ENCODE data around the gene STARD9.
"Not testable (repeated sequence)": the region's sequence is repeated elsewhere in the genome, so short reads cannot be mapped to it uniquely, and the experiment has no call there.

STARD9 gene

DNA sequence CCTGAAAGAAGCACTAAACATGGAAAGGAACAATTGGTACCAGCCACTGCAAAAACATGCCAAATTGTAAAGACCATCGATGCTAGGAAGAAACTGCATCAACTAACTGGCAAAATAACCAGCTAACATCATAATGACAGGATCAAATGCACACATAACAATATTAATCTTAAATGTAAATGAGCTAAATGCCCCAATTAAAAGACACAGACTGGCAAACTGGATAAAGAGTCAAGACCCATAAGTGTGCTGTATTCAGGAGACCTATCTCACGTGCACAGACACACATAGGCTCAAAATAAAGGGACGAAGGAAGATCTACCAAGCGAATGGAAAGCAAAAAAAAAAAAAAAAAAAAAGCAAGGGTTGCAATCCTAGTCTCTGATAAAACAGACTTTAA, 190.7 kb downstream of the STARD9 start:
- H2BK120ac ChIP-seq (ENCODE audit: insufficient read depth, low read length, poor library complexity); DNase-seq; H3K79me2 ChIP-seq (ENCODE audit: control insufficient read depth, insufficient read depth, low read length, poor library complexity); H2AFZ ChIP-seq (ENCODE audit: insufficient read depth, low read length, poor library complexity); H3K14ac ChIP-seq (ENCODE audit: low read length); H3K9ac ChIP-seq (ENCODE audit: low read length); H3K23ac ChIP-seq (ENCODE audit: low read length); H2BK12ac ChIP-seq (ENCODE audit: low read length); H3K4me2 ChIP-seq (ENCODE audit: low read length); H3K18ac ChIP-seq (ENCODE audit: low read length); H3K79me1 ChIP-seq (ENCODE audit: low read length); H2AK5ac ChIP-seq (ENCODE audit: low read length); H3K4me3 ChIP-seq (ENCODE audit: low read depth, low read length); H4K8ac ChIP-seq (ENCODE audit: low read depth, low read length); H3K27me3 ChIP-seq (ENCODE audit: insufficient read depth, low read length); H4K91ac ChIP-seq (ENCODE audit: low read depth, low read length); H3K9me3 ChIP-seq (ENCODE audit: insufficient read depth, low read depth, low read length); H3K4me1 ChIP-seq (ENCODE audit: control insufficient read depth in 1 of 2, insufficient read depth in 2 of 2, low read length in 2 of 2); H3K27ac ChIP-seq (ENCODE audit: low read depth, low read length); H3K36me3 ChIP-seq (ENCODE audit: control insufficient read depth in 1 of 2, insufficient read depth in 2 of 2, low read length in 2 of 2); H4K12ac ChIP-seq (ENCODE audit: low read depth, low read length); H2BK5ac ChIP-seq (ENCODE audit: low read depth, low read length, poor library complexity); H3K4ac ChIP-seq (ENCODE audit: low read depth, low read length): not testable (repeated sequence)
- no CpG with 5 or more reads among the region's 4 CpGs for WGBS (ENCODE audit: extremely low coverage, insufficient coverage, insufficient read length)
